GM18867 (cell line): ENCODE results near the gene ZSWIM6.

Experiments used
- ATAC-seq: cut with Tn5 transposase; IDR thresholded peaks from one replicate; pipeline ENCODE4 v1.9.1; 2021; ENCODE audit warnings: mild to moderate bottlenecking, moderate library complexity; ENCODE audit not compliant: unreplicated experiment

ZSWIM6 gene

DNA sequence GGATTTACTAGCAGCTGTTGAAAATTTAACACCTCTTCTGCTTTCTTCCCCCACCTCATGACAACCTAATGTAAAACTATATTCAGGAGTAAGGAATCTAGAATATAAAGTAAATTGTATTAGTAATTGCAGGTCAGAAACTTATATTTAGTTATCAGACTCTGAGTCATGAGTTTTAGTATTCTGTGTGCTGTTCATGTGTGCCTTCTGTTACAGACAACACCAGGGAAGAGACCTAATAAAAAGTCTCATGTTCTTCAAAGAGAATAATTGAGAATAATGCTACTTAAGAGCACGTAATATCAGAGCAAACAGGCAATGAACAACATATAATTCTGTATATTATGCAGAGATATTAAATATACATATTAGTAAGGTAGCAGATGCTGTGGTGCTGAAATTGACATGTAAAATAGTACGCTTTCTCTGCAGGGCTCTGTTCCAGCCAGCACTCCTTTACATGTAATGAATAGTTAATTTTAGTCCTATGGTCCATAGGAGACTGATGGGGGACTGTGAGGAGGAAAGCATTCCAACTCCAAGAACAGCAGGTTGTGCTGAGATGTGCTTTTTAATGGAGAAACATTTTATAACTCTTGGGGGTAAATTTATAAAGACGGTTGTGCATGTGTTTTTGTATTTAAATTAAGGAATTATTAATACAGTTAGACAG is 106.4 kb downstream of the ZSWIM6 start:
- ATAC-seq = no peak

DNA sequence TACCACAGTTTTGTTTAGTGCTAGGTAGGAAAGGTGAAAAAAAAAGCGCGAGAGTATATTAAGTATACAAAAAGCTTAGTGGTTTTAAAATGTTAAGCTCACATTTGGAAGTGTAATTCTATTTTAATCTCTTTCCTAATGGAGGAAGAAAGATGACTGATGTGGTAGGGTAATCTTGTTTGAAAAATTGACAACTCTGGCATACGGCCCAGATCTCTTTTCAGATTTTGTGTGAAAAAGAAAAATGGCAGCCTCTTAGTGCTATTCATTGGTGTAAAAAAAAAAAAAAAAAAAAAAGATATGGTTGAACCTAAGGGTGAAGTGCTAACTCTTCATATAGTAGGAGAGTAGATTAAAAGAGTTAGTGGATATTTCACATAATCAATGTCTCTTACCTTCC is 108.0 kb downstream of the ZSWIM6 start:
- no peak for ATAC-seq

DNA sequence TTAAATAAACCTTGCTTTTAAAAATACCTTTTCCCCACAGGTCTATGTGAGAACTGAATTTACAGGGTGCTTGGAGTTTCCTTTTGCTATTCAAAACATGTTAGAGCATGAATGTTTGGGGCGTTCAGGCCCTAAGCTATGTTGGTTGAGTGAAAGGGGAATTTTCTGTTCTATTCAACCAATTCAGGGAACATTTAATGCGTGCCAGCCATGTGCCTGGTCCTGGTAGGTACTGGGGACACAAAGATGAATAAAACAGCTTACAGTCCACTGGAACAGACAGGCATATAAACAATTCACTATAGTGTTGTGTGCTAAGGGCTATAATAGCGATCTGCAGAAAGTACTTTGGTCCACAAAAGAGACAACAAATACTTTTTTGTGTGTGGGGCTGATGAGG is 108.5 kb downstream of the ZSWIM6 start:
- no peak for ATAC-seq

DNA sequence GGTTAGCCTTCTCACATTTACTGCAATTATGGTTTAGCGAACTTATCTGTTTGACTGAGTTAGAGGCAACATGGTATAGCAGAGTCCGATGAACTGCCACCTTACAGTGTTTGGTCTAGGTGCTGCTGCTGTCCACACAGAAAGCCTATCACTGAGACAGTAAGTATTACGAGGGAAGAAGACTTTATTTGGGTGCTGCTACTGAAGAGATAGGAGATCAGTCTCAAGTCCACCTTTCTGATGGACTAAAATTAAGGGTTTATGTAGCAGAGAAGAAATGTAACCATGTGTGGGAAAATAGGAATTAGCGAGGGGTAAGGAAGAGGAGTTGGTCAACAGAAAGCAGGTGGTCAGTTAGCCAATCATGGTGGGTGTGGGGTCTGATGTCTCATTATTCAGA is 109.7 kb downstream of the ZSWIM6 start:
- no peak for ATAC-seq

DNA sequence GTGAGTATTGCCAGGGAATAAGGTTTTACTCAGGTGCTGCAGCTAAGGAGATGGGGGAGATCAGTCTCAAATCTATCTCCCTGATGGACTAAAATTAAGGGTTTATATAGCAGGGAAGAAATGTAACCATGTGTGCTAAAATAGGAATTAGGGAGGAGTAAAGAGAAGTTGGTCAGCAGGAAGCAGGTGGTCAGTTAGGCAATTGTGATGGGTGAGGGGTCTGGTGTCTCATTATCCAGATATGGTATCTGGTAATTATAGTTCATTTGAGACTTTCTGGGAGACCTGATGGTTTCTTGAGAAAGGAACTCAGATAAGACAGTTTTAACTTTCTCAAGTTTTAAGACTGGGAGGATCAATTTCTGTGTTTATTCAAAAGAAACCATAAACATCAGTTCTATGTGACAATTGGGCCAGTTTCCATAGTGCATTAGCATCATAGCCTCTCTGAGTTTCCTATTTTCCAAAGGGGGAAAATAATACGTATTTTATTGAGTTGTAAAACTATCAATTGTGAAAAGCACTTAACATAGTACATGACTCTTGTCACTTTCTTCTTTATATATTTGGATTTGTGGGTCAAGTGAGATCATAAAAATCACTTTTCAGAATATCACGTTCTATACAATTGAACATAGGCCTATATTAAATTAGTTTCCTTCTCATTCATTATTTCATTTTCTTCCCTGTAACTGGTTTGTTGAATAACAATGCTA is 115.9 kb downstream of the ZSWIM6 start:
- no peak for ATAC-seq

DNA sequence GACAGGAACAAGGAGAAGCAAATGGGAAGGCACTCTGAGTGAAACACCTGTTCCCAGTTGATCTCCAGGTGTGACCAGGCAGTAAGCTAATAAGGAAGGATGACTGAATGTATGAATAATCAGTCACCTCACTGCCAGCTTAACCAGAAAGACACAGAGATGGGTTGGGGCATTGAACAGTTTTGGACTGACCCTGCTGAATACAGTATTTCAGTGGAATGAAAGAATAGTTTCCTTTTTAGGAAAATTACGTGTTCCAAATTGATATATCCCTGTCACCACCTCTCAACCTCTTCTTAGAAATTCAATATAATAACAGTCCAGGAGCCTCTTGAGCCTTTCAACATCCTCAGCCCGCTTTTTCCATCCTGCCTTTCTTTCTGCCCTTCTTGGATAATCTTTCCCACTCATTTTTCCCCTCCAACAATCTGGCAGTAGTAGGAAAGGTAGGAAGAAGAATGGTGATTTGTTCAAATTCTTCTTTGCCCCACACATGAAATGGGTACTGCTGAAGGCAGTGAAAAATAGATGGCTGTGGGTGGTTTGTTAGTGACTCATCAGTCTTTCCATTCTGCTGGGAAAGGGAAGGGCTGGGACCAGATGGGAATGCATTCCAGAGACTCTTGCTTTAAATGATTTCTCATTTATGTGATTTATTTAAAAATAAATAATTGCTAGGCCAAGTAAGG is 117.9 kb downstream of the ZSWIM6 start:
- ATAC-seq = no peak

DNA sequence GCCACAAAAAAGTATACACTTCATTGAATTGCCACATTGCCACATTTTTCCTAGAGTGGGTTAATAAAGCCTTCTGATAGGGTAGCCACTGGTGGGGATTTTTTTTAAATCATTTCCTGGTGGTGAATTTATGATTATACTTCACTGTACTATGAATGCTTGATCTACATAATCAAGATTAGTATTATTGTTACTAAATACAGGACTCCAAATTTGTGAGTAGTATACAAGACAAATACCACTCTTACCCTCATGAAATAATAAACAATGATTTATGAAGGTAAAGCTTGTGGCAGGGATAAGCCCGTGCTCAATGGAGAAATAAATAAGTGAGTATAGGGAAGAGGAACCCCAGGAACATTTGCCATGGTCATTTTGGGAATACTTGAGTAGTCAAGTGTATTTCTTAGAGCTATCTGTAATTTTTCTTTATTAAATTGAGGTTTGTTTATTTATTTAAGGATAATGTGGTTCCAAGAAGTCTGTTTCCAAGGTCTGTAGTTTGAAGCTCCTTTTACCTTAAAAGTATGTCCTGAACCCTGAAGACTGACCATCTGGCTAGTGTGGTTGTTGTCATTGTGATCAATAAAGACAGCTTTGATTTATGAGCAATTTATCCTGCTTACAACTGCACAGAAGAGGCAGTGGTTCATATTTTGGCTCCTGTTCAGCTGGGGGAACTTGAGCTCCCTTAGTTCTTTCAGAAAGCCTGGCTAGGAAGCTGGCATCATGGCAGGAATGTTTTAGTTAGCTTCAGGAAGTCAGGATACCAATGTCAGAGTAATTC is 118.6 kb downstream of the ZSWIM6 start:
- ATAC-seq = no peak

DNA sequence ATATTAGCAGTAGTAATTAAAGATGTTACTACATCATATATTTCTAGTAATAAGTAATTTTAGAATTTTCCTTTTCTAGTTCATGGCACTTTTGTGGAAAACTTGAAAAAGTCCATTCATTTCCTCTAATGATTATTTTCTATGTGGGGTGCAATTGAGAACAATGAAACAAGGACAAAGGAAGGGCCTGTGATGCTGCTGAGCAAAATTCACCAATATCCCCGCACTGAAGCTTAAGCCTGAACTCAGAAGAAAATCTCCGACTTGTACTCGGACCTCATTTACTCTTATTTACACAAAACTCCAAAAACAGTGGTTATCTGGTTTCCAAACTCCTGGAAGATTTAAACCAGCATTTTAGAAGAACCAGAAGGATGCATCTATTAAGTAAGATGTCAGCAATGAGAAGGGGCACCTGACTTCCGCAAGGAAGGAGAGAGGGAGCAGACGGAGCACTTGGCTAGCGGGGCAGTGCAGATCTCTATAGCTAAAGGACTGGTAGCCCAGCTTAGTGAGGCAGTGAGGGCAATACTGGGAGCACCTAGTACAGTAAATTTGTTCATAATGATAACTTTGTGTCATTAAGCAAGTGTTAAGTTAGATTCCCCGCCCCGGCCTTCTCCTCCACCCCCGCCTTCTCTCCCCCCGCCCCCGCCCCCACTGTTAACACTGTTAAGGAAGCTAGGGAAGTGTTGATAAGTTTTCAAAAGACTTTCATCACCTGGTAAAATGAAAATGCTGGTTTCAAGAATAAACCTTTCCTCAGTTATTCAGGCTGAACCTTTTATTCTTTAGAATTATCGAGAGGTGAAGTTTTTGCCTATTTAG is 123.3 kb downstream of the ZSWIM6 start:
- ATAC-seq = no peak

DNA sequence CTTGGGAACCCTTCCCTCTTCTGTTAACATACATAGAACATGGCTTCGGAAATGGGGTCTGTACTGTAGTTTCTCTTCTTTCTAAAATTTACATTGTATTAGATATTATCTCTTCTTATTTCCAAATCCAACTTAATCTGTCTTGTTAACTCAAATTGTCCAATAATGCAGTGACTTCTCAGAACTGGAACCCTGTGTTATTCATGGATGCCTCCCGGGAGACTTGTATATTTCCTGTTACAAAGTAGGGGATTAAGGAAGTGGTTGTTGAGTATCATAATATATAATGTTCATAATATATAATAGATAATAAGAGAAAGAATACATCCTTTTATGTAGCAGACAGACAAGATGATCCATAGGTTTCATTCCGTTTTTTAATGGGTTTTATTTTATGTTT is 128.4 kb downstream of the ZSWIM6 start:
- no peak for ATAC-seq

DNA sequence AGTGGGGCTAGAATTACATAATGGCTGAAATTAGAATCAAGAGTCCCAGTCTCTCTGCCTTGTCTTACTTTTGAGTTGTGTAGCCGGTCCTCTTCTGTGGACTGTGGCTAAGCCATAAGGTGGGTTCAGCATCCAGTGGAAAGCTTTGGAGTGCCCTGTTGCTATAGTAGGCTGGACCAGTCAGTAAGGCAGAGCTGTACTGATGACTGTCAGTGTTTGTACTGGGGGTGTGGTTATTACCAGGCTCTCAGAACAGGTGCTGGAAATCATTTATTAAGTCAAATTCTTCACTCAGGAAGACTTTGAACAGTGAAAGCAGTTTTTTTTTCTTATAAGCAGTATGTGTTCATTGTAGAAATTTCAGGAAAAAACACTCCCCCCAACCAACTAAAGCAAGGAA is 129.4 kb downstream of the ZSWIM6 start:
- ATAC-seq = no peak

DNA sequence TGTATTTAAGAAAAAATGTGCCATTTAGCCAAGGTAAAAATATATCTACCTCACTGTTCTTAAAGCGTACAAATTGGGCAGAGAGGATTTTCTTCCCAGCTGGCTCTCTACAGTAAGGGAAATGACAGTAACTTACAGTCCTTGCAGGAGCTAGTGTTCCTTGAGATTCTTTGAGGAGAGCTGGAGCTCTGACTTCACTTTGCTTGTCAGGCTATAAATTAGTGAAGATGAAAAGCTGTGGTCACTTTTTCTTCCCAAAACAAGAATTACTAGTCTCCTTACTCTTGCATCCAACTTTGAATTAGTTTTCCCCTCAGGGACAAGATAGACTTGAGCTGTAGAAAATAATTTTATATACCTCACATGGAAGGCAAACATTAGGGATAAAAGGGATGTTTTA is 129.9 kb downstream of the ZSWIM6 start:
- no peak for ATAC-seq

DNA sequence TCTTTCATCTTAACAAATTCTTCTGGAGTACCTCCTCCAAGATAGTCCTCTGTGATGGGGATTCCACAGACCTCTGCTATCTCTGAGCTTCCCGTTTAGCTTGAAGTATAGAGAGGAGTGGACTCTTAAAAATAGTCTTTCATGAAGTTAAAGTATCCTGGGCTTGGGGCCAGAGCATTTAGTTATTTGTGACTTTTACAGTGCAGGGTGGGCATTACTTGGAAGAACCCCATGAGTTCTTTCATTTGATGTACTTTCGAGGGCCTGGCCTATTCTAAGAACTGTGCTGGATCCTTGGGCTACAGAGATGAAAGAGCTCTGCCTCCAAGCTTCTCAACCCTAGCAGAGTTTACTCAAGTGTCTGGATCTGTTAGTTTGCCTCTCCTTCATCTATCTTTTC is 131.5 kb downstream of the ZSWIM6 start:
- ATAC-seq = no peak

DNA sequence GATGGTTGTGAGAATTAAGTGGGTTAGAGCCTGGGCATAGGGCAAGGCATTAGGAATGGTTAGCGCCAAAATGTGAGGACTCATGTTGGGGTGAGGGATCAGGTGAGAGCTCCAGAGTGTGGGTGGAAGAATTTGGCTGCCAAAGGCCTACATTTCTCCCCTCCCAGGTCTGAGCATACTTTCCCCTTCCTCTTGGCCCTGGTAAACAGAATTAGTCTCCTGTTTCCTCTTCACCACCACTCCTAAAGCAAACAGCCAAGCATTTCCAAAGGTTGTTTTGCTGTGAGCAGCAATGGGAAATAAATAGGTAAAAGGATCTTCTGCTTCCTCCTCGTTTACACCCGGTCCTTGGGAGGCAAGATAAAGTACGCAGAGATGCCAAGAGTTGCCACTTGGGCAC is 132.5 kb downstream of the ZSWIM6 start:
- no peak for ATAC-seq

DNA sequence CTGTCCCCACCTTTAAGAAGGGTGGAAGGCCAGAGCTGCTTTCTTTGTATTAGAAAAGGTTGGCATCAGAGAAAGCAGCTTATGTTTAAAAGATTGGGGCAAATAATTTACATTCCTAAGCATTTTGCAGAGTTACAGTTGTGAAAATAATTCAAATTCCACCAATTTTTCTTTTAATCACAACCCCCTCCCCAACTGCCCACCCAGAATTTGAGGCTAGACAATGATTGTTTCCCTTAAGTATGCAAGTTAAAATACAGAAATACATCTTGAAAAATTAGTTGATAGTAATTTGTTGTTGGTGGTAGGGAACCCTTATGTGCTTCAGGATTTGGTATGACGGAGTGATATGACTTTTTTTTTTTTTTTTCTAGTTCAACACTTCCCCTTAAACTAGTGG is 133.0 kb downstream of the ZSWIM6 start:
- ATAC-seq = no peak

DNA sequence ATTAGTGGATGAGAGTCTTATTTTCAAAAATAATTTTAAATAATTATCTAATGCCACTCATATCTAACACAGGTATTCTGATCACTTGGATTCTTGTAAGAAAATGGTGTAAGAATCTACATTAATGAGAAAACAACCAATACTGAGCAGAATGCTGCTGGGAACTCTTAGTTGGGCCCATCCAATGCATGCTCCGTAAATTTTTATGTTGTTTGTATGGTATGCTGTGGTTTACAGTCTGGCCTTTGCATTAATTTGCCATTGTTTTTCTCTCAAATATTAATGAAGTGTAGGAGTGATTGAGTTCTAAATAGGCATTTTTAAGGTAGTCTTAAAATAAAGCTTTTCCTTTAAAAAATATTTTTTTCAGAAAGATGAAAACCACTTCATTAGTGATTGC is 133.4 kb downstream of the ZSWIM6 start:
- no peak for ATAC-seq

DNA sequence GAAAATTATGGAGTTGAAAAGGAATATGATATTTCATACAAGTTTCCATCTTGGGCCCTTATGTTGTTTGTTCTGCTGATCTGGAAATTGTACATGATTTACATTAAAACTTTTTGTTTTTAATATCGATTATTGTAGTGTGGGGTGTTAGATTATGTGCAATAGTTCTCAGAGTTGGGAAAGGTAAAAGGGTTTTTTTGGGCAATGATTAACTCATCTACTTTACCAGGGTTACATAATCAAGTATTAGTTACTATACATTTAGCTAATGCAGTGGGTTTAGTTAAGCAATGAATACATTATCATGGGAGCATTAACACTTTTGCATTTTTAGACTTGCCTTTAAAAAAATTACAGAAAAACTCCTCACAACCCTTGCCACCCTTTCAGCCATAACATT is 134.0 kb downstream of the ZSWIM6 start:
- ATAC-seq = no peak

DNA sequence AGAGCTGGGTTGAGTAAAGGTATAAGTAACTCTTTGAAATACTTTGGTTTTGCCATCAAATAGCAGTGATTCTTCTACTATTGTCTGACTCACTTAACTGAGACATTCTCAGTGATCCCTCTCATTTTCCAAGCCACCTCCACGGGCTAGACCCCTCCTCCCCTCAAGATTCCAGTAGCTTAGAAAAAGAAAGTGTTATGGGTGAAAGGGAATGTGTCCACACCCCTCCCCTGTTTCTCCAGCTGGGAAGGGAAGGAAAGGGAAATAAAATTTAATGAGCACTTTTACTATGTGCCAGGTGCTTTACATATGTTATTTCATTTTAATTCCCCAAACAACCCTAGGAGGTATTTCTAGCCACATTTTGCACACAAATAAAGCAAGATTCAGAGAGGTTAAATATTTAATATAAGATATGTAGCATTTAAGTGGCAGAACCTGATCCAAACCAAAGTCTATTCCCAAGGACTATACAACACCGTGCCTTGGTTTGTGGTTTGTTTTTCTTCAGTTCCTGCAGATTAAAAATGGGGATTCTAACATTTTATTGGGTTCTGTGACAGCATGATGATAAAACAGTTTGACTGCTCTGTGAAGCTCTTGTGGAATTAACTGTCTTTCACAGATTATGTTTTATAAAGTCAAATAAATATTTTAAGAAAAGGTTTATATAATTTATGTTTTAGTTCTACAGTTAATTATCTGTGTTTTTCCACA is 135.9 kb downstream of the ZSWIM6 start:
- no peak for ATAC-seq

DNA sequence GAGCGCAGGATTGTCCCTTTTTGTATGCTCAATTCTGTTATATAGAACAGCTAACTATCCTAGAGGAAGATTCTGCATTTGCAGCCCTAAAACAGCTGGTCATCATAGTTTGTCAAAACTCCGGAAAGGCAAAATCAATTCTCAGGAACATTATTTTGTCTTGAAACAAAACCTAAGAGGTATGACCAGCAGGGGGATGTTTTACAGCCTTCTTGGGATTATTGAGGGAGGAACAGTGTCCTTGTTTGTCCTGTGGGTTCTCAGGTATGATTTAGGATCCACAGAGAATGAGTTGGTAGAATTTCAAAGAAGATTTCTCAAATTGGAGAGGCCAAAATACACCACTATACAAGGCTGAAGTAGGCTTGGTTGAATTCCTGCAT is 136.4 kb downstream of the ZSWIM6 start:
- no peak for ATAC-seq

DNA sequence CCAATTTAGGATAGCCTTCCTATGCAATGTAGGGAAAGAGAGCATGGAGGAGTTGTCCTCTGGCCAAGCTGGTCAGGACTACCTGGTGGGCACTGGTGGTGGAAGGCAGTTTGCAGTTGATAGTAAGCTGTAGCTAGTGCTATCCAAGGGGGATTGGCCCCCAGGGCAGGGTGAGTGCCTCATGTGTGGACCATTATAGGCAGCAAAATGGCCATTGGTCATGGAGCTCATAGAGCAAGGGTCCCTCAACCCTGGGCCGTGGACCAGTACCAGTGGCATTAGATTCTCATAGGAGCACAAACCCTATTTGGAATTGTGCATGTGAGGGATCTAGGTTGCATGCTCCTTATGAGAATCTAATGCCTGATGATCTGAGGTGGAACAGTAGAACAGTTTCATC is 139.3 kb downstream of the ZSWIM6 start:
- no peak for ATAC-seq
